Gastrocnemius medialis (tissue), 4 donors: ENCODE data around the gene LENEP.

Source experiments
- POLR2A ChIP-seq, 2 donors: fragments of 450-650 bp; IDR thresholded peaks; one replicate each; pipeline ENCODE4 v1.6.1; 2017; ENCODE audit warnings: antibody characterized with exemption in 2 of 2, mild to moderate bottlenecking in 2 of 2, moderate library complexity in 2 of 2
- TF ChIP-seq, protein P1 (sequence below), 5 experiments: fragments of 450-650 bp in 3 of 5; fragments of 200-600 bp in 2 of 5; sonication (generic) in 2 of 5; IDR thresholded peaks in 4 of 5; conservative IDR thresholded peaks in 1 of 5; 1 replicate in 4 of 5; 2 replicates in 1 of 5; pipeline ENCODE4 v1.5.1; 2016 to 2019; ENCODE audit warnings: antibody characterized with exemption in 5 of 5, mild to moderate bottlenecking in 3 of 5, moderate library complexity in 3 of 5

- TF ChIP-seq, protein P1, sequence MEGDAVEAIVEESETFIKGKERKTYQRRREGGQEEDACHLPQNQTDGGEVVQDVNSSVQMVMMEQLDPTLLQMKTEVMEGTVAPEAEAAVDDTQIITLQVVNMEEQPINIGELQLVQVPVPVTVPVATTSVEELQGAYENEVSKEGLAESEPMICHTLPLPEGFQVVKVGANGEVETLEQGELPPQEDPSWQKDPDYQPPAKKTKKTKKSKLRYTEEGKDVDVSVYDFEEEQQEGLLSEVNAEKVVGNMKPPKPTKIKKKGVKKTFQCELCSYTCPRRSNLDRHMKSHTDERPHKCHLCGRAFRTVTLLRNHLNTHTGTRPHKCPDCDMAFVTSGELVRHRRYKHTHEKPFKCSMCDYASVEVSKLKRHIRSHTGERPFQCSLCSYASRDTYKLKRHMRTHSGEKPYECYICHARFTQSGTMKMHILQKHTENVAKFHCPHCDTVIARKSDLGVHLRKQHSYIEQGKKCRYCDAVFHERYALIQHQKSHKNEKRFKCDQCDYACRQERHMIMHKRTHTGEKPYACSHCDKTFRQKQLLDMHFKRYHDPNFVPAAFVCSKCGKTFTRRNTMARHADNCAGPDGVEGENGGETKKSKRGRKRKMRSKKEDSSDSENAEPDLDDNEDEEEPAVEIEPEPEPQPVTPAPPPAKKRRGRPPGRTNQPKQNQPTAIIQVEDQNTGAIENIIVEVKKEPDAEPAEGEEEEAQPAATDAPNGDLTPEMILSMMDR (IDR thresholded peaks at IDR 0.05 in 4 of 5, conservative IDR thresholded peaks at IDR 0.05 in 1 of 5) = no peak
- TF ChIP-seq POLR2A (IDR thresholded peaks at IDR 0.05) = no peak
Observed at GRCh38 chr1:154967331-154967950, 25.9 kb upstream of the LENEP start.
